ENCODE measurements around the gene SLC6A2. TPM values are rescaled to one million over a fixed set of nuclear protein-coding genes. Genes with fewer than 3 reads are reported as not detected.
"Not testable (repeated sequence)": the region's sequence is repeated elsewhere in the genome, so short reads cannot be mapped to it uniquely, and the experiment has no call there.

The SLC6A2 gene
- total RNA-seq: not detected
- long read RNA-seq: 0 reads

GRCh38 chr16:55655897-55656681, at the start of gene SLC6A2:
Gene SLC6A2 (plus strand): TSS chr16:55655988. CDS start chr16:55656695, 707 bp downstream.
- DNase-seq (ENCODE audit: missing footprints) (no peak), ATAC-seq (peak; percentile 61)
- intact Hi-C loops (cut with DNase I): no loop called here

- ATAC-seq (no peak), DNase-seq (ENCODE audit: missing footprints) (no peak)
- intact Hi-C loops (cut with DNase I): no loop called here
Observed at GRCh38 chr16:55613613-55614335, 42.0 kb upstream of the SLC6A2 start.

DNA sequence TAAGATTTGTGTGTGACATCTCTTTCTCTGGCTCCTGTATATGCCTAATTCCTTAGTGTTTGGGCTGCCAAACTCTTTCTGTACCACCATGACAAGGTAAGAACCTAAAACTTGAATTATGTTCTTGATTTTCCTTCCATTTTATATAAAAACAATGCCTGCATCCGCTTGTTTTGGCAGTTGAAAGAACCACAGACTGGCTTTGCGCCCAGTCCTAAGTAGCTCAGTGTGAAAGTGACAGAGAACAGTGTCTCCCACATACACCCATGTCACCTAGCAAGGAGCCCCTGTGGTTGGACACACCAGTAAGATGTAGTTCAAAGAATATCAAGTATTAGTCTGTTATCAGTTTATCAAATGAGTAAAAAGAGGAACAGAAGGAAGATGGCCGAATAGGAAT, 40.7 kb upstream of the SLC6A2 start:
- ATAC-seq (no peak), DNase-seq (ENCODE audit: missing footprints) (no peak)
- intact Hi-C loops (cut with DNase I): no loop called here

- intact Hi-C loops (cut with DNase I); ATAC-seq: not testable (repeated sequence)
- peak; percentile 34 for DNase-seq (ENCODE audit: missing footprints)
Observed at GRCh38 chr16:55615670-55616069, 40.1 kb upstream of the SLC6A2 start.

DNA sequence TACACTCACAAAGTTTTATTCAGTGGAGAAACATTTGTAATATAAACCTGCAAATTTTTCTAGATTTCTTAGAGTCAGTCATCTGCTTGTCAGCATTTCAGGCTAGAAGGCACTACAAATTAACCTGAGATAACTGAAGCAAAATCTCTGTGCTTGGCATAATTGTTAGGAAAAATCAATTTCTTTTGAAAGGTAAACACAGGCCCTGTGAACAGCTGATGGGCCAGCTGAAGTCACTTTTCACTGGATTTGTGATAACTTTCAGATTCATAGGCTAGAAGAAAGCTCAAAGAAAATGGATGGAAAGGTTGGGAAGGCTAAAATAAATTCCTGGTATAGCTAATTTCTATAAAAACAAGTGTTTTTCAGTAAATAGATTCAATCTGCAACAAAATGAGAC, 34.0 kb upstream of the SLC6A2 start:
- ATAC-seq (no peak), DNase-seq (ENCODE audit: missing footprints) (no peak)
- intact Hi-C loops (cut with DNase I): no loop called here

DNA sequence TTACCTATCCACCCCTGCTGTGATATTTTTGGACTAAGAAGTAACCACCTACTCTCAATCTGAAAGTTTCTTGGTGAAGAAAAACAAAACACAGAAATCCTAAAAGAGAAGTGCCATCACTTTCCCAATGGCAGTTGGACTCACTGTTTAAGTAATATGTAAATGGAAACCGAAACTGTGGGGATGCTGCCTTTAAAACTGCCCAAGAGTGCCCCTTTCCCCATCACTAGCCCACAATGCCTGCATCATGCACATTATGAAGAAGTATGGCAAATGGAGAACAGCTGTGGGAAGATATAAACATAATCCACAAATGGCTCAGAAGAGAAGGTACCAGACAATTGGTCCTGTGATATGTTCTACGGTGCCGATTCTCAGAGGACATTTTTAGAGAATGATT, 33.5 kb upstream of the SLC6A2 start:
- ATAC-seq (no peak), DNase-seq (ENCODE audit: missing footprints) (no peak)
- intact Hi-C loops (cut with DNase I): no loop called here

GRCh38 chr16:55622930-55623561, 32.7 kb upstream of the SLC6A2 start:
- DNase-seq (ENCODE audit: missing footprints) (no peak), ATAC-seq (no peak)
- intact Hi-C loops (cut with DNase I): no loop called here

- intact Hi-C loops (cut with DNase I): no loop called here
- ATAC-seq (no peak), DNase-seq (ENCODE audit: missing footprints) (no peak)
Observed at GRCh38 chr16:55623640-55624039, 32.1 kb upstream of the SLC6A2 start.

GRCh38 chr16:55624696-55625095, 31.1 kb upstream of the SLC6A2 start:
- ATAC-seq (no peak), DNase-seq (ENCODE audit: missing footprints) (no peak)
- intact Hi-C loops (cut with DNase I): no loop called here

GRCh38 chr16:55625843-55626242, 29.9 kb upstream of the SLC6A2 start:
- DNase-seq (ENCODE audit: missing footprints) (no peak), ATAC-seq (no peak)
- intact Hi-C loops (cut with DNase I): no loop called here

- intact Hi-C loops (cut with DNase I): no loop called here
- no peak for DNase-seq (ENCODE audit: missing footprints)
- ATAC-seq: no peak
Observed at GRCh38 chr16:55628306-55628968, 27.4 kb upstream of the SLC6A2 start.

DNA sequence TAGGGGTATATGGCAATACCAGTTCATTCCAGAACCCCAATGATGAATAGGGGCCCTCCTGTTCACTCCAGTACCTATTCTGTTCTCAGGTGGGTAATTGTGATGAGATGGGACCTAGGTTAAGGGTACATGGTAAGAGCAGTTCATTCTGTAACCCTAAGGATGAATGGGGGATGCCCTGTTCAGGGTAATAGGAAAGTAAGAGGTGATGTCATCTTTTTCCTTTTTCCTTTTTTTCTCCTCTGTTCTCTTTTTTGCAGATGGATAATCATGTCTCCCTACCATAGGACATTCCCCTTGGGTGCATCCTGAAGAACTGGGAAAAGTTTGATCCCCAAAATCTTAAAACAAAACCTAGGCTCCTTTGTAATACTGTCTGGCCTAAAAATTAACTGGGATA, 25.0 kb upstream of the SLC6A2 start:
- intact Hi-C loops (cut with DNase I): no loop called here
- DNase-seq (ENCODE audit: missing footprints): no peak
- no peak for ATAC-seq

DNA sequence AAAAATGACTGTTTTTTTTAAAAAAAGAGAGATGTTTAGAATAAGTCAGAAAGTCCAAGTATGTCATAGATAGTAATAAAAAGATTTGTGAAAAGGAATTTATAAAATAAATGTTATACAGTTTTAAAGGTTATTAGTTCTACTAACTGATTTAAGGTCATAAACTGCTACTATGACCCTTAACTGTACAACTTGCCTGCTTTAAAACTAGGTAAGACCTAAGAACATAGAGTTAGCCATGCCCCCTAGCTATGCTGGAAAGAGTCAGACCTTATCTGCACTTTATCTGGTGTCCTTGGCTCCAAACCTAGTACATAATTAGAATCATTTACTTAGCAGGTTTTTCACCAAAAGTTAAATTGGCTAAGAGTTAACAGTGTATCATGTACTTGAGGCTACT, 23.5 kb upstream of the SLC6A2 start:
- ATAC-seq (no peak), DNase-seq (ENCODE audit: missing footprints) (no peak)
- intact Hi-C loops (cut with DNase I): no loop called here

- ATAC-seq (no peak), DNase-seq (ENCODE audit: missing footprints) (no peak)
- intact Hi-C loops (cut with DNase I): no loop called here
Observed at GRCh38 chr16:55634193-55634592, 21.6 kb upstream of the SLC6A2 start.

DNA sequence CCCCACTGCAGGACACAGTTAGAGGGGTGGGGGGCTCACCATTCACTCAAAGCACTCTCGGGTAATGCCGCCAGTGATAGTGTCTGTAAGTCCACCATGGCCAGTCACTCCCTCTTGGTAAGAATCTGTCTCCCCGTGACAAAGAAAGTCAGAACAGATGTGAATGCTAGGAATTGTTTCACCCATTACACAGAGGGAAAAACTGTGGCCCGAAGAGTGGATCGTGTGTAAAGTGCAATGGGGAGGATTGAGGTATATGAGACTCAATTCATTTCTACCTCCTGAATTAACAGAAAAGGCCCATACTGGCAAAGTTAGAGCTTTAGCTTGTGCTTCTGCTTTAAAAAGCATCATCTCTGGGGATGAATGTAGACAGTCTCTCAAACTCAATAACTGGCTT, 17.5 kb upstream of the SLC6A2 start:
- ATAC-seq (no peak), DNase-seq (ENCODE audit: missing footprints) (no peak)
- intact Hi-C loops (cut with DNase I): no loop called here

DNA sequence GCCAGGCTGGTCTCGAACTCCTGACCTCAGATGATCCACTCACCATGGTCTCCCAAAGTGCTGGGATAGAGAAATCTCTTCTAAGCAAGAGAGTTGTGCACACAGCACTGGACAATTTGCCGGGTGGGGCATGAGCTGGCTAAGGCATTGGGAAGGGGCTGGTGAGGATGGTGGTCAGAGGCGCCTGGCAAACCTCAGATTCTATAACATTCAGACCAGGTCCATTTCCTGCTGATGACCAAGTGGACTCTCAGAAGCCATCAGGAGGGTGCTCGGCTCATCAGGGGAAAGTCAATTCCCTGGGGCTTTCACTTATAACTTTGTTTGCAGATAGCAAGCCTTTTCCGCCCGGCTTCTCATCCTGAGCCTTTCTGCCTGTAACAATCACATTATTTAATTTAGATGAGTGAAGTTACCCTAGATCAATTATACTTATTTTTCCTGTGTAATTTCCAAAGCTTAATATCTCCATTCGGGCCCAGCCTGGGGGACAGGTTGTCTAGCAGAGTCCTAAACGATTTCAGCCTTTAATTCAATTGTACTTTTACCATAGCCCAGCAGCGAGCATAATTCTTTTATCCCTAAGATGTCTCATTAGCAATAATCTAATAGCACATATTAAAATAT, 15.0 kb upstream of the SLC6A2 start:
- DNase-seq (ENCODE audit: missing footprints) (no peak), ATAC-seq (no peak)
- intact Hi-C loops (cut with DNase I): no loop called here

- intact Hi-C loops (cut with DNase I): no loop called here
- no peak for DNase-seq (ENCODE audit: missing footprints)
- no peak for ATAC-seq
Observed at GRCh38 chr16:55641430-55642056, 14.2 kb upstream of the SLC6A2 start.

DNA sequence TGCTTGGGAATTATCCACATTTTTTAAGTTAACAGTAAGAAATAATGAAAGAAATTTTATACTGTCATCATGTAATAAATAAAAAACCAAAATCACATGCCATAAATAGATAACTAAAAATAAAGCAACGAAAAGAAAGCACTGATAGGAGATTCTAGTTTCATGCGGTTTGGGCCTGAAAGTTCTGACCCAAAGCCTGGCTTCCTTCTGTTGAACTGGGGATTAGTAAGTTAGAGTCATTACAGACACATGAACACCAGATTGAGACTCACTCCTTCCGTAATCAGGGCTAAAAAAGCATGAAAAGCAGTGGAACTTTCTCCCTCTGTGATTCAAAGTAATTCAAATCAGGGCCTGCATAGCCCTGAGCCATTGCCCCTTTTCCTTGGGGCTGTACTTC, 13.2 kb upstream of the SLC6A2 start:
- intact Hi-C loops (cut with DNase I): no loop called here
- ATAC-seq (no peak), DNase-seq (ENCODE audit: missing footprints) (no peak)

Measured in Right ventricle myocardium inferior (tissue), 1 donor.